ENCODE measurements around the gene RNF41.
"Not testable (repeated sequence)": the region's sequence is repeated elsewhere in the genome, so short reads cannot be mapped to it uniquely, and the experiment has no call there.

RNF41 gene

DNA sequence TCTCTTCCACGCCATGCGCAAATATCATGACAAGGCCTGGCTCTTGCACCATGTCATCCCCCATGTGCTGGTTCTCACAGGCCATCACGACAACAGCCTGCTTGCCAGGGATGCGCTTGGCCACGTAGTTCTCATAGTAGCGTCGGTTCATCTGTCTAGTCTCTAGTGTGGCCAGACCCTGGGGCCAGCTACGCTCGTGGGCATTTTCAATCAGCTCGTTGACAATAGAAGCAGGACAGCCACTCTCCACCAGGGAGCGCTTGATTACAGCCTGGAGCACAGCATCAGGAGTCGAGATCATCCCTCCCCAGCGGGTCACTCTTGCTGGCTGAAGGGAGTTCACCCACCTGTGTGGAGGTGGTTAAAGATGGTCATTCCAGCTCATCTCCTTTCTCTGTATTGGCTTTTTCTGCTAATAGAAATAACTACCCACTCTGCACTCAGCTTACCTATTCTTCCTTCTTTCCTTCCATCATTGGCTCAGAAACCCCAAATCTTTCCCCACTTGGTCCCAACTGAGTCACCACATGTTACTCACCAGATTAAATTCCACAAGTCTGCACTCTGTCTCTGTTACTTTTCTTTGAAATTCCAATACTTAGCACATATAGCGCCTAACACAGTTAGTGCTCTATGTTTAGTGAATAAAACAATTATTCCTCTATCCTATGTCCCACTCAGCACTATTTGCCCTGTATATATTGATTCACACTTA lies 15.1 kb downstream of the RNF41 start:
- FAIRE-seq = no peak

DNA sequence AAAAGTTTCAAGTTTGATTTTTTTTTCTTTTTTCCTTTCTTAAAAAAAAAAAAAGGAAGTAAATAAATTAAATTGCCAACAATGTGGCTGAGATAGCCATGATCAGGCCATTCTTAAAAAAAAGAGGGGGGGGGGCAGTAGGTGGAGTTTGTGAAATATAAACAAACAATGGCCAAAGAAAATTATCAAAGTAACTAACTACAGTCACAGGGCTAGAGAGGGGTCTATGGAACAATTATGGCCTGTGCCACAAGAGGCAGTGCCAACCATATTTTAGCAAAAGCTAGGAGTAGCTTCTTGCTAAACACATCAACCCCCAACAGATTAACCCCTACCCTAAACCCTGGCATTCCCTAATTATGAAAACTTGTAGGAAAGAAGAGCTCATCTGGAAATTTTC lies 16.3 kb downstream of the RNF41 start:
- FAIRE-seq = no peak

- FAIRE-seq = no peak
Observed at GRCh38 chr12:56204275-56204674, 17.4 kb downstream of the RNF41 start.

GRCh38 chr12:56202838-56203237 lies 18.9 kb downstream of the RNF41 start:
- no peak for FAIRE-seq

- no peak for FAIRE-seq
Observed at GRCh38 chr12:56202366-56202765, 19.4 kb downstream of the RNF41 start.

DNA sequence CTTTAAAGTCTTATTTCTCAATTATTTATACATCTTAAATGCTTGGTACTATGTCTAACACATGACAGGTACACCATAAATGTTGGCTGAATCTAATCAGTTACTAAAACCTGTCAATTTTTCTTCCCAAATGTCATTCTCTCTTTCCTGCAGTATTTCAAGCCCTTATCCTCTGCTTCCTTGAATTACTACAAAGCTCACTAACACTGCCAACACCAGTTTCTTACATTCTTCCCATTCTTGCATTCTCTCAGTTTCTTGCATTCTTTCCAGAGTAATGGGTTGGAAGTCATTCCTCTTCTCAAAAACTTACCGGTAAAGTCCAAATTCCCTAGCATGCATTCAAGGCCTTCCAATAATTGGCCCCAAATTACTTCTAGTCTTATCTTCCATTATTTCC lies 22.9 kb downstream of the RNF41 start:
- FAIRE-seq = no peak

DNA sequence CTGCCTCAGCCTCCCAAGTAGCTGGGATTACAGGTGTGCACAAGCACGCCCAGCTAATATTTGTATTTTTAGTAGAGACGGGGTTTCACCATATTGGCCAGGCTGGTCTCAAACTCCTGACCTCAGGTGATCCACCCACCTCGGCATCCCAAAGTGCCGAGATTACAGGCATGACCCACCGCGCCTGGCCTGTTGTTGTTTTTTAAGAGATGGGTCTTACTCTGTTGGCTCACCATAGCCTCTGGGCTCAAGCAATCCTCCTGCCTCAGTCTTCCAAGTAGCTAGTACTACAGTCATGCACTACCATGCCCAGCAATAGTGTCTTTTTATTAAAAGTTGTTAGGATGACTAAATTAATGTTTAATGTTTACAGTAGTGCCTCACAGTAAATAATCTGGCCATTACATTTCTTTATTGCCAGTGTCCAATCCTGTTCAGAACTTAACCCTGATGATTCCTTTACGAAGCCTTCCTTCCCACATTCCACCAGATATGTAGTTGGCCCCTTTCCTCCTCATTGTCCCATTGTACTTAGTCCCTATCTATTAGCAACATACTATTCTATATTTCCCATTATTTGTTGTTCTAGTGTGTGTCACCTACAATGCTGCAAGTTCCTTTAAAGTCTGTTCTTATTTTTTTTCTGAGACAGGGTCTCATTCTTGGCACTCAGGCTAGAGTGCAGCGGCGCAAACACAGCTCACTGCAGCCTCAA lies 23.6 kb downstream of the RNF41 start:
- no peak for FAIRE-seq

GRCh38 chr12:56196818-56197550 lies 24.7 kb downstream of the RNF41 start:
- not testable (repeated sequence) for FAIRE-seq

DNA sequence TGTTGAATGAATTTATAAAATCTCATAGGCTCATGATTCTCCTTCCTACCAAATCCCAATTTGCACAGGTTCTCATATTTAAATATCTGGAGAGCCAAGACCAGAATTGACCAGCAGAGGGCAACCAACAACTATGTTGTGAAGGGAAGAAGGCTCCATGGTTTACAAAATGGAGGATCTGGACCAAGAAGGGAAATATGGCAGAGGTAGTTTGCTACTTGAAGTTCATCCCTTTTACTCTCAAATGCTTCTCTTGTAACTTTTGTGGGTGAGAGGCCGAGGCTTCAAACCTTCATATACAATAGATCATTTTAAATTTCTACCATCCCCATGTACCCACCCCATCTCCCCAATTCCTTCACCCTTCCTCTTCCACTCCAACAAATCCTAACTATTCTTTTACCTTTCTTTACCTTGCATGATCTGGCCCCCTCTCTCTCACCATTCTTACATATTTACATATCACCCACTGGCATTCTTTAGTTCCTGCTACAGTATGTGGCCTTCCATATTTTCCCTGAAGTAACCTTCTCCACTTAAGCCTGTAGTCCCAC lies 28.6 kb downstream of the RNF41 start:
- FAIRE-seq = peak; percentile 71

DNA sequence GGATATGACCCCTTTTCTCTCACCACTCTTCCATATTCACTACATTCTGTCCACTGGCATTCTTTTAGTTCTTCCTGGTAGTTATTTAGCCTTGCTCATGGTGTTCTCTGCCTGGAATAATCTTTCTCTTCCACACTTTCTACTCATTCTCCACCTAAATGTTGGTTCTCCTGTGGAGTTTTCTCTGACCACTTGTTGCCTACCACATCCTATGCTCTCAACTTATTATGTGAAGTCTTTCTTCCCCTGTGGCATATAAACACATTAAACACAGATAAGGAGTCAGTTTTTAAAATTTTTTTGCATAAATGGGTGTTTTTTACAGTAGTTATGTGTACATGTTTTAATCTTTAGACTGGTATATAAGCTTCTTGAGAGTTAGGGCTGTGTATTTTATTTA lies 29.1 kb downstream of the RNF41 start:
- no peak for FAIRE-seq

DNA sequence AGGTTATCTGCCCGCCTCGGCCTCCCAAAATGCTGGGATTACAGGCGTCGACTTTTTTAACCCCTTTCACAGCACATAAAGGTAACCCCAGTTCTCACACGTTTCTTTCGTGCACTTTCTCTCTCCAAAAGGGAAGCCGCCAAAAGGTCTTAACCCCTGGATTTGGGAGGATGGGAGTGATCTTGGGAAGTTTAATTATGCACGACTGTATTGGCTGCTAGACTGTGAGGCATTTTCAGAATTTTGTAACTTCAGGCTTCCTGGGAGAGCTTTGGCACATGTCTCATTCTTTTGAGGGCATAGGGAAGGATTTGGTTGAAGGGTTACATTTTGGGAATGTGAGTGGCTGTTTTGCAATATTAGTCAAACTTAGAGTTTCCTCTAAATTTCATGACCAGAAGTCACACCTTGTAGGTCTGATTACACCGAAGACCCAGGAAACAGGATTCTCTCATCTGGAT lies 31.0 kb downstream of the RNF41 start:
- no peak for FAIRE-seq

DNA sequence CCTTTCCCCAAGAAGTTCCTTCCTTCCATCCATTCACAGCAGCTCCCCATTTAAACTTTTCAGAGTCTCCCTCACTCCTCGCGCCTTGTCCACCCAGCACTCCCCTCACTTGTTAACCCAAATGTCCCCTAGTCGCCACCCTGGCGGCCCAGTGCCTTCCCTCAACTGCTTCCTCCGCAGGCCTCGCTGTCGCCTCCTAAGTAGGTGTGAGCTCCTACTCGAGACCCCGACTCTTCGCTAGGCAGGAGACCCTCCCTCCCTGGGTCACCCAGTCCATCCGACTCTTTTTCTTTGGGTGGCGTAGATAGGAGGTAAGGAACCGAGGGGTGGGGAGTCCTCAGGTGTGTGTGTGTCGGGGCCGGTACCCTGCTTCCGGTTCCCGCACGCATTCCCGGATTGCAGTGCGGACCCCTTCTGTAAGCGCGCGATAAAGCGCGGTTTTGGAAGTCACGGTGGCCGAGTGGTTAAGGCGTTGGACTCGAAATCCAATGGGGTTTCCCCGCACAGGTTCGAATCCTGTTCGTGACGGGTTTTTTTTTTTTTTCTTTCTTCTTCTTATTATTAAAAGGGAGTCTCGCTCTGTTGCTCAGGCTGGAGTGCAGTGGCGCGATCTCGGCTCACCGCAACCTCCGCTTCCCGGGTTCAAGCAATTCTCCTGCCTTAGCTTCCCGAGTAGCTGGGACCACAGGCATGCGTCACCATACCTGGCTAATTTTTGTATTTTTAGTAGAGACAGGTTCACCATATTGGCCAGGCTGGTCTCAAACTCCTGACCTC lies 31.6 kb downstream of the RNF41 start:
- FAIRE-seq = no peak

DNA sequence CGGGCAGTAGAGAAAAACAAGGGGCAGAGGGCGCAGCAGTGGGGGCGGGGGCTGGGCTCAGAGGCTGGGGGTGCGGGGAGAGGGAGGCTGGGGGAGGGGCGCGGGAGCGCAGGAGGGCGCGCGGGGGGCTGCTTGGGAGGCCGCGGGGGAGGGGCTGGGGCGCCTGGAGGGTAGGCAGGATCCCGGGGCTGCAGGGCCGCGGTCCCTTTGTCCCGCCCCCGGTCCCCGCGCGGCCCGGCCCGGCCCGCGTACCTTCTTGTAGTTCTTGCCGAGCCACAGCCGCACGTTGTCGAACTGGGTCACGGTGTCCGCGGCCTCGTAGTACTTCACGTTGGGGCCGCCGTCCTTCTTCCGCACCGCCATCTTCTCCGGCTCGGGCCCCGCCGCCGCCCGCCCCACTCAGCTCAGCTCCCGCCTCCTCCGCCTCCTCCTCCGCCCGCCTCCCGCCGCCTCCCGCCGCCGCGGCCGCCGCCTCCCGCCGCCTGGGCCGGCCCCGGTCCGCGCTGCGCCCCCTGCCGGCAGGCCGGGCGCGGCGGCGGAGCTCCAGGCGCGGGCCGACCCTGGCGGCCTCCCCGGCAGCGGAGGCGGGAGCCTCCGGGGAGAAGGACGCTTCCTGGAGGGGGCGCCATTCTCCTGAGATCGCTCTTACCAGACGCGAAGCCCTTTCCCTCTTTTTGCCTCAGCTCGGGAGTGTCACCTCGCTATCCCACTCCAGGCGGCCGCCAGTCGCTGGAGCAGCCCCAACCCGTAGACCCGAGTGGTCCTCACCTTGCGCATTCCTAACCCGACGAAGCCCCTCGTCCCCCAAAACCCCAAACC lies 32.4 kb downstream of the RNF41 start, which contains the start of gene SMARCC2:
TSS of gene SMARCC2 (minus strand) at position 385 of the 819 bp plus-strand sequence. CDS start at position 363, 22 bp downstream.
- no peak for FAIRE-seq

DNA sequence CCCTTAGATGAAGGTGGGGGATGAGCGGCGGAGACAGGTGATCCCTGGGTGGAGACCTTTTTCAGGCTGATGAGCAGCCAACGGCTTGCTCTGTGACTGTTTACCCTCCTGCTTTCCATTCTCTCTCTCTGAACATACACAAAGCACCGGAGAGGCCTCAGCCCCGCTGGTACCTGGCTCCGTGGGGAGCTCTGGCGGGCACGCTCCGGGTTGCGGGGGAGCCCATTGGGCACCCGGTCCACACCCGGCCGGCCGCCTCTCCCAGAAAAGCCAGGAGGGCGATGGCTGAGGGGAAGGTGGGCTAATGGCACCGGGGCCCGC lies 33.0 kb downstream of the RNF41 start:
- FAIRE-seq = no peak

- no peak for FAIRE-seq
Observed at GRCh38 chr12:56188131-56188777, 33.5 kb downstream of the RNF41 start.

DNA sequence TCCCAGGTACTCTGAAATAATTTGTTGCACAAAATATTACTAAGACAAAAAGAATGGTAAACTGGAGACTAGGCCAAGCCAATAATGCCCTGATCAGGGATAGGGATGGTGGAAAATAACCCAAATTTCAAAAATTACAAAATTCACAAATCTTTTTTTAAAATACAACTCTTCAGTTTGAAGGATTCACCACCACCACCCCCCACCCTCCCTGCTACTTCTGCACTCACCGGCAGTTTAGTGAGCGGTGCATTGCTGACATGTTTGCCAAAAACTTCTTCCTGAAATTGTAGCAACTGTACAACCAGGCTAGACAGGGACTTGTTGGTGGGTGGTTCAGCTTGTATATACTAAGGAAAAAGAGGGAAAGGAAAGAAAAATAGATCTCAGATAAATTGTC lies 34.8 kb downstream of the RNF41 start:
- no peak for FAIRE-seq

- no peak for FAIRE-seq
Observed at GRCh38 chr12:56178347-56178746, 43.4 kb downstream of the RNF41 start.

GRCh38 chr12:56172839-56173238 lies 48.9 kb downstream of the RNF41 start:
- no peak for FAIRE-seq

DNA sequence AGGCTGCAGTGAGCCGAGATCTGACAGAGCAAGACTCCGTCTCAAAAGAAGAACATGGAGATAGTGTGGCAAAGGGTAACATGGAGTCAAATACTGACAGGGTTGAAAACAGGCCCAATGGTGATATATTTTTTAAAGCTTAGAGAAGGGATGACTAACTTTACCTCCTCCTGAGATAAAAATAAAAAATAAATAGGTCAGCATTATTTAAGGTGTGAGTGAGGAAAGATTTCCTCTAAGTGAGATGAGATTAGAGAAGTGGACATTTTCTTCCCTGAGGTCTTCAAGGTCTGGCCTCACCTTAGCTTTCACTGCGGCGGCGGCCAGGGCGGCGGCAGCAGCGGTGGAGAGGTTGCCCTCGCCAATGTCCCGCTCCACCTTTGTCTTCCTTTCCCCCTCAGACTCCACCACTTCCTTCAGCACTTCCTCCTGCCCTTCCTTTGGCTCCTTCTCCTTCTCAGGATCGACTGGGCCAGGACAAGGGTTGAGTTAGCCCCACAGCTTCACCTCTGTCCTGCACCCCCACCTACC lies 52.4 kb downstream of the RNF41 start:
- FAIRE-seq = no peak

GRCh38 chr12:56165369-56165768 lies 56.4 kb downstream of the RNF41 start:
- FAIRE-seq = no peak

- no peak for FAIRE-seq
Observed at GRCh38 chr12:56164345-56164729, 57.4 kb downstream of the RNF41 start.
